Activated CD4-positive, CD25-positive, alpha-beta regulatory T cell (primary cell): ENCODE data around the gene FNBP1L.
"Not testable (repeated sequence)": the region's sequence is repeated elsewhere in the genome, so short reads cannot be mapped to it uniquely, and the experiment has no call there.

ENCODE experiments used
- DNase-seq, 4 experiments: peaks; one replicate each; lab custom pipeline; 2025; lab: John Stamatoyannopoulos, UW

Gene FNBP1L

DNA sequence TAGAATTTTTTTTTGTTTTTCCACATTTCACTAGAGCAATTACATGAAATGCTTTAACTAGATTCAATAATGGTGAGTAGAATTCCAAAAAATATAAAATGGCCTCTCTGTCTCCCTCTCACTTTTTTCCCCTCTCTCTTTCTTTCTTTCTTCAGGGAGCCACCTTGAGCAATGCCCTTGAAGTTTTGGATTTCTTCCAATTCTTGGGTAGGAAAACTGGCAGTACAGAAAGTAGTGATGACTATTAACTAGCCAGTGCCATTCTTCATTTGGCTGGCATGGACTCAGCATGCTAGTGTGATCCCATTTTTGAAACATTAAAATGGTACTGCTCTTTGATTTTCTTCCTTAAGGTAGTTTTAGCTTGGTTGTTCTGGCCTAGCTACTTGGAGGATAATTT, 4.5 kb upstream of the FNBP1L start:
- no peak for DNase-seq

DNA sequence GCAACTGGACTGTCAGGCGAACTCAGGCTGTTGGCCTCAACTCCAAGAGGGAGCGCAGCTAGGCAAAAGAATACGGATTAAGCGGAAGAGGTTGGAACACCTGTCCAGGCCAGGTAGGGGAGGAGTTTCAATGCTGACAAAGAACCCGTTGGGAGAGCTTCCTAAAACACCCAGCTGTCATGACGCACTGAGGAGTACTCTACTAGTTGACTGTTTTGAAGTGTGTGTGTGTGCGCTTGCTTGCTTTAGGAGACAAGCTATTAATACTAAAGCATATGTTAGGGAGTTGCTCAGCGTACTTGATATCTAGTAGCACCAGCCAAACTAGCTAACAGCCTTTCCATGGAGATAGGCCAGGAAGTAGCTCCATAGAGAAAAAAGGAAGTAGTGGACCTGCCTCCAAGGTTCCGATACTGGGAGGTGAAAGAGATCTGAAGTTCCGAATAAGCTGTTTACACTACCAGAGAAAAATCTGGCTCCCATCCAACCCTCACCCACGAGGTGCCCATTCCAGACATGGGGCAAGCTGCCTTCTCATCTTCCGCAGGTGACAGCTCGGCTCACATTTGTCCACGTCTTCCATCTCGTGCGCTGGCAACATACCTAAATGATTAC, 974 bp upstream of the FNBP1L start:
- DNase-seq: no peak

DNA sequence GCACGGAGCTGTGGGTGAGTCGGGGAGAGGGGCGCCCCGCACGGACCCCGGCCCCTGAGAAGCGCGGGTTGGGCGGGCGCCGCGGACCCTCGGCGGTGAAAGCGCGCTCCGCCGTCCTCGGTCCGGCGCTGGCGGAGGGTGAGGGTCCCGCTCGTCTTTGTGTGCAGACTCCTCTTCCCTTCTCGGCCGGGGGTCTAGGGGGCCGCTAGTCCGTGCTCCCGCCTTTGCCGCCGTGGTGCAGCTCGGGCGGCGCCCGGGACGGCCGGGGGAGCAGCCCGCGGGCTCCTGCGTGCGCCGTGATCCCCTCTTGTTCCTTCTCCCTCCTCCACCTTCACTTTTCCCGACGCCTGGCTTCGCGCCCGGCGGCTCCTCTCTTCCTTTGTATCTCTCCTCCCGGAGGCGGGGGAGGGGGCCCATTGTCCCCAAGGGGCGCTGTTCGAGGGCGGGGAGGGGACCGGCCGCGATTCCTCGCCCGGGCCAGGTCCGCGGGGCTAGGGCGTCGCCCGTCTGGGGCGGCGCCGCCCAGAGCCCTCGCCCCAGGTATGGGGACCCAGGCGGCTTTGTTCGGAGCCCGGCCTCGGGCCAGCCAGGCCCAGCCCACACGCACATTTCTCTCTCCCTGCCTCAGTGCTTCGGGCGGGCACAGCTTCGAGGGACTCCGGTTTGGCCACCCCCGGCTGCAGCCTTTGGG, 519 bp downstream of the FNBP1L start:
- no peak for DNase-seq

DNA sequence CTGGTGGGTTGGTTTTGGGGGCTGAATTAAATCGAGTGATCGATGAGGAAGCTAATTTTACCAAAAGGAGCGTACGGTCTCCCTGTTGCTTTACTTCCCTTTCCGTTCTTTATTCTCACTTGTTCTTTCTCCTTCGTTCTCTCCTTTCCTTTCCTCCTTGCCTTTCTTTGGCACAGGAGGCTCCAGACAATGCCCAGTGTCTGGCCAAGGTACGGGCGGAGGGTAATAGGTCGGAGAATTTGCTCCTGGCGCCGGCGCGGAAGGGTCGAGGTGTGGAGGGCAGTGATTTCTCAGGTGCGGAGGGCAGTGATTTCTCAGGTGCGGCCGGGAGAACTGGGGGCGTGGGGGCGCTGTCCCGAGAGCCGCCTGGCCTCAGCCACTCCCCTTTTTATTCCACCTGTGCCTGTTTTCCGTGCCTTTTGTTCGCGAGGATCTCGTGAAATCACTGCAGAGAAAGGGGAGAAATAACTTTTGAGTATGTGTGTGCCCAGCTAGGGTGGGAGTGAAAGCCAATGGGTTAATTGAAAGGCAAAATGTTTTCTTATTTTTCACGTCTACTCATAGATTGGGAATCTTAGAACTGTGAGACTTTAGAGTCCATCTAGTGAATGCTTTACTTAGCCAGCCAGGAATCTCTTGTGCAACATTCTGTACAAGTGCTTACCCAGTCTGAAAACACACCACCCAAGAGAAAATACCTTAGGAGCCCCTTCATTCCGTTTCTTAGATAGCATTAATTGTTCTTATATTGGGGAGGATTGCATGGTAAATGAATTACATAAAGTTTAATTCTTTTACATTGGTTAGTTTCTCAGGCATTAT, 1.3 kb downstream of the FNBP1L start:
- DNase-seq: no peak

DNA sequence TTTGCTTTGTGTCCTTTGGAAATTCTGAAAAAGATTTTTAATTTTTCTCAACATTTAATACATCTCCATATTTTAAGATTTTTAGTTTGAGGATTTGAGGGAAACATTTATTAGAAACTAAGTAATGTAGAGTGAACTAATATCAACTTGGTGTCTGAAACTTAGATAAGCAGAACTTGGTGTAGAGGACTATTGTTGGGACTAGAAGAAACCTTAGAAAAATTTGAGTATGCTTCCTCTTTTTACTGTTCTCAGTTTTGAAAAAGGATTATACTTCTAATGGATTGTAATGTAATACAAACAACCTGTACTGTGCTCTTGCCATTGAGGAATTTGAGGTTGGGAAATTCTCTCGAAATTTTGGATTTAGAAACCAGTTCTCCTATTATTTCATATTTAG, 2.4 kb downstream of the FNBP1L start:
- no peak for DNase-seq

DNA sequence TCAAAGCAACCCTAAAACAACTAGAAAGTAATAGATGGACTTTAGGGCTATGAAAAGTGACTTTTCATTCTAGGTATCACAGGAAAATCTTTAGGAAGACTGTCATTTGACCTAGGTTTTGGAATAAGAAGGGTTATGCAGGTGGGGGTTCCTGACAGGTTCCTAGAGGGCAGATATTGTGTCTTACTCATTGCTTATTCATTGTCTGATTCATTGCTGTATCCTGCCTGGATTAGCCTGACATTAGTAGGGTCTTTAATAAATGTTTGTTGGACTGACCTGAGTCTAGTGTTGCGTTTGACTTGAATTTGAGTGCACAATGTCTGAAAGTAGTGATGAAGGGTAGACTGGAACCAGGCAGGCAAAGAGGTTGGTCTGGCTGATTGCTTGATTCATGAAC, 6.0 kb downstream of the FNBP1L start:
- DNase-seq: no peak

DNA sequence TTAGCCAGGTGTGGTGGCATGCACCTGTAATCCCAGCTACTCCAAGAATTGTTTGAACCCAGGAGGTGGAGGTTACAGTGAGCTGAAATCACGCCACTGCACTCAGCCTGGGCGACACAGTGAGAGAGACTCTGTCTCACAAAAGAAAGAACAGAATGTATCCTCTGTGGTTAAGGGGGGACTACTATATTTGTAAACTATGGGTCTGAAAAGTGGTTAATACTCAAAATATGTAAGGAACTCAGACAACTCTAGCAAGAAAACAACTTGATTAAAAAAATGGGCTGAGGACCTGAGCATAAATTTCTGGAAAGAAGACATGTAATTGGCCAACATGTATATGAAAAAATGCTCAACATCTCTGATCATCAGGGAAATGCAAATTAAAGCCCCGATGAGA, 11.2 kb downstream of the FNBP1L start:
- no peak for DNase-seq

DNA sequence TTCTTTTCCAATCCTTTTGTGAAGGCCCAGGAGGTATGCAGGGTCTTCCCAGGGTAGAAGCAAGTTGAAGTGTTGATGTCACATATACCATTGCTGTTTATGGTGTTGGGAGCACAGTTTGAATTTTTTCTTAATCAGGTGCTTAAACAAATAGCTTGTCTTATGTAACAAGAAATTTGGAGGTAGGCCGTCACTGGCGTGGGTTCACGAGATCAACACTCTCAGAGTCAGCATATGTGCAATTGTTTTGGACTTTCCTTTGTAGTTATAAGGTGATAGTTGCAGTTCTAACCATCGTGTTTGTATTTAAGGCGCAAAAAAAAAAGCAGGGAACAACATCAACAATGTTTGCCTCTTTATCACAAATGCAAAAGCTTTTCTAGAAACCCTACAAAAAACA, 13.3 kb downstream of the FNBP1L start:
- DNase-seq: no peak

DNA sequence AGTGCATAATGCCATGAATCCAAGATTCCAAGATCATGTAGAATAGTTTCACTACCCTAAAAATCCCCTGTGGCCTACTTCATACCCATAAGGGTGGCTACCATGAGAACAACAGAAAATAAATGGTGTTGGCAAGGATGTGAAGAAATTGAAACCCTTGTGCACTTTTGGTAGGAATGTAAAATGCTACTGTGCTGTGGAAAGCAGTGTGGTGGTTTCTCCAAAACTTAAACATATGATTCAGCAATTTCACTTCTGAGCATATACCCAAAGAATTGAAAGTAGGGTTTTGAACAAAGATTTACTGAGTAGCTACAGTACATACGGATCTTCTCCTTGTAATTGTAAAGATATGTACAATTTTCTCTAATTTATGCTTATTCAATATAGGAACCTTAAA, 16.0 kb downstream of the FNBP1L start:
- DNase-seq: no peak

DNA sequence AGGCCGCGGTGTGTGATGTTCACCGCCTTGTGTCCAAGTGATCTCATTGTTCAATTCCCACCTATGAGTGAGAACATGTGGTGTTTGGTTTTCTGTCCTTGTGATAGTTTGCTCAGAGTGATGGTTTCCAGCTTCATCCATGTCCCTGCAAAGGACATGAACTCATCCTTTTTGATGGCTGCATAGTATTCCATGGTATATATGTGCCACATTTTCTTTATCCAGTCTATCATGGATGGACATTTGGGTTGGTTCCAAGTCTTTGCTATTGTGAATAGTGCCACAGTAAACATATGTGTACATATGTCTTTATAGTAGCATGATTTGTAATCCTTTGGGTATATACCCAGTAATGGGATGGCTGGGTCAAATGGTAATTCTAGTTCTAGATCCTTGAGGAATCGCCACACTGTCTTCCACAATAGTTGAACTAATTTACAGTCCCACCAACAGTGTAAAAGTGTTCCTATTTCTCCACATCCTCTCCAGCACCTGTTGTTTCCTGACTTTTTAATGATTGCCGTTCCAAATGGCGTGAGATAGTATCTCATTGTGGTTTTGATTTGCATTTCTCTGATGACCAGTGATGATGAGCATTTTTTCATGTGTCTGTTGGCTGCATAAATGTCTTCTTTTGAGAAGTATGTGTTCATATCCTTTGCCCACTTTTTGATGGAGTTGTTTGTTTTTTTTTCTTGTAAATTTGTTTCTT, 17.6 kb downstream of the FNBP1L start:
- DNase-seq: not testable (repeated sequence)

DNA sequence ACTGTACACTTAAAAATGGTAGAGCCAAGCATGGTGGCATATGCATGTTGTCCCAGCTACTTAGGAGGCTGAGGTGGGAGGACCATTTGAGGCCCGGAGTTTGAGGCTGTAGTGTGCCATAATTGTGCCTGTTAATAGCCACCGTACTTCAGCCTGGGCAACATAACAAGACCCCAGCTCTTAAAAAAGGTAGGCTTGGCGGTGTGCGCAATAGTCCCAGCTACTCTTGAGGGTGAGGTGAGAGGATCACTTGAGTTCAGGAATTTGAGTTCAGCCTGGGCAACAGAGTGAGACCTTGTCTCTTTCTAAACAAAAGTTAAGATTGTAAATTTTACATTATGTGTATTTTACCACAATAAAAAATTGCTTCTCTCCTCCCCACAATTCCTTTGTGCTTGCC, 19.7 kb downstream of the FNBP1L start:
- DNase-seq: no peak

DNA sequence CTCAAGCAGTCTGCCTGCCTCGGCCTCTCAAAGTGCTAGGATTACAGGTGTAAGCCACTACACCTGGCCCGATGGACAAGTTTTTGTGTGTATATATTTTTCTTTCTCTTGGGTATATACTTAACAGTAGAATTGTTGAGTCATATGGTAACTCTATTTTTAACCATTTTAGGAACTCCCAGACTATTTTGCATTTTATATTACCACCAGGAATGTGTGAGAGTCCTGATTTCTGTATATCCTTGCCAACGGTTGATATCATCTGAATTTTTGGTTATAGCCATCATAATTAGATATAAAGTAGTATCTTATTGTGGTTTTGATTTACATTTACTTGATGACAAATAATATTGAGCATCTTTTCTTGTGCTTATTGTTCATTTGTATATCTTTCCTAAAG, 20.7 kb downstream of the FNBP1L start:
- no peak for DNase-seq

DNA sequence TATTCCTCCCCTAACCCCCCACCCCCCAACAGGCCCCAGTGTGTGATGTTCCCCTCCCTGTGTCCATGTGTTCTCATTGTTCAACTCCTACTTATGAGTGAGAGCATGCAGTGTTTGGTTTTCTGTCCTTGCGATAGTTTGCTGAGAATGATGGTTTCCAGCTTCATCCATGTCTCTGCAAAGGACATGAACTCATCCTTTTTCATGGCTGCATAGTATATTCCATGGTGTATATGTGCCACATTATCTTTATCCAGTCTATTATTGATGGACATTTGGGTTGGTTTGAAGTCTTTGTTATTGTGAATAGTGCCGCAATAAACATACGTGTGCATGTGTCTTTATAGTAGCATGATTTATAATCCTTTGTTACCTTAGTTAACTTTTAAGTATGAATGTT, 21.3 kb downstream of the FNBP1L start:
- DNase-seq: not testable (repeated sequence)

DNA sequence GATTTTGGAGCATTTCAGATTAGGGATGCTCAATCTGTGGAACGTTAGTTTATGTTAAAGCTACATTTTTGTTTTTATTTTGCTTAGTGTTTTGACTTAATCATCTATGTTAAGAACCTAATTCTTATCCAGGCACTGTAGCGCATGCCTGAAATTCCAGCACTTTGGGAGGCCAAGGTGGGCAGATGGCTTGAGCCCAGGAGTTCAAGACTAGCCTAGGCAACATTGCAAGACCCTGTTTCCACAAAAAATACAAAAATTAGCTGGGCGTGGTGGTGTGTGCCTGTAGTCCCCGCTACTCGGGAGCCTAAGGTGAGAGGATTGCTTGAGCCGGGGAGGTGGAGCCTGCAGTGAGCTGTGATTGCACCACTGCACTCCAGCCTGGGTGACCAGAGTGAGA, 23.4 kb downstream of the FNBP1L start:
- DNase-seq: no peak

DNA sequence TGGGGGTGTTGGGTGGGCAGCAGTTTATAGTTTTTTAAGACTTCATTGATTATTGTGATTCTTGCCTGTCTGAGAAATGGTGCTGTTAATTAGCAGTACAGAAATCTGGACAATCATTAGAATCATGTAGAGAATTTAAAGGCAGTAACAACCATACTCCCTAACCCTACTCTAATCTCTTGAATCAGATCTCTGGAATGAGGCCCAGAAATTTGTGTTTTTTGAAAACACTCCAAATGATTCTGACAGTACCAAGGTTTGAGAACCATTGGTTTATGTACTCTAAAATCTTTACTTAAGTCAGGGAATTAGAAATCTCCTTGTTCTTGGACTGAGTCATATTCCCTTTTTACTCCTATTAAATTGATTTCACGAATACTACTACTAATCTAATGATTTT, 24.0 kb downstream of the FNBP1L start:
- DNase-seq: no peak

DNA sequence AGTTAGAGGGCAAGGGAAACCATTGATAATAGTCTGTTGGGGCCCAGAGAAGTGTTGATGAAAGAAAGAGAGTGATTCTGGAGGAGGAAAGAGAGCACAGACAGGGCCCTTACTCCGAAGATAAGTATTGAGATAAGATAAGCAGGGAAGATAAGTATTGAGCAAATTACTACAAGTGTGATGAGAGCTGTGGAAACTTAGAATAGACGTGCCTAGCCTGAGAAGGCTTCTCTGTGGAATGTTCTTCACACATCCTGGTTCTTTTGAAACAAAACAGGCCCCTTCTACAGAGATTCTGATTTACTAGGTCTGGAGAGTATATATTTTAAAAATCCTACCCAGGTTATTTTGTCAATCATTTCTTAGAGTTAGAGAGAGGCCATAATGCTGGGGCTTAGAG, 26.4 kb downstream of the FNBP1L start:
- DNase-seq: no peak

DNA sequence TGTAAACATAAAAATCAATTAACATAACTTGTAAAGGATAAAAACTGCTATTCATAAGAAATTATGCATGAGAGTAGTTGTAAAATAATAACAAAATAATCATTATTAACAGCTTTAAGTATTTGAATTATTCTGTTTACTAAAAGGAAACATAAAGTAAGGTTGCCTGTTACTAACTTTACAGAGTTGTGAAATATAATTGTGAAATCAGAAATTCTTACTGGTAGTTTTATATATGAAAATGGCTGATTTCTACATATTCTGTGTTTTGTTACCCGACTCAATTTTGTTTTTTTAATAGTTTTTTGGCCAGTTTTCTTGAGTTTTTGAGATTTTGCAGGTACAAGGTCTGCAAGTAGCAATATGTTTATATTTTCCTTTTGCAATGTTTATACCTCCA, 27.8 kb downstream of the FNBP1L start:
- DNase-seq: no peak

DNA sequence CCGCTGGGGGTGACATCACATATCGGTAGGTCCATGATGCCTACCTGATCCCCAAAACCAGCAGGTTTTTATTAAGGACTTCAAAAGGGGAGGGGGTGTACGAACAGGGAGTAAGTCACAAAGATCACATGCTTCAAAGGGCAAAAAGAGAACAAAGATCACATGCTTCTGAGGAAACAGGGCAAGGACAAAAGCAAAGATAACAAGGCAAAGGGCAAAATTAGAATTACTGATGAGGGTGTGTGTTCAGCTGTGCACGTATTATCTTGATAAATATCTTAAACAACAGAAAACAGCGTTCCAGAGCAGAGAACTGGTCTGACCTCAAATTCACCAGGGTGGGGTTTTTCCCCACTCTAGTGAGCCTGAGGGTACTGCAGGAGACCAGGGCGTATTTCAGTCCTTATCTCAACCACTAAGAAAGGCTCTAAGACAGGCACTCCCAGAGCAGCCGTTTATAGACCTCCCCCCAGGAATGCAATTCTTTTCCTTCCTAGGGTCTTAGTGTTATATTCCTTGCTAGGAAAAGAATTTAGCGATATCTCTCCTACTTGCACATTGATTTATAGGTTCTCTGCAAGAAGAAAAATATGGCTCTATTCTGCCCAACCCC, 31.3 kb downstream of the FNBP1L start:
- not testable (repeated sequence) for DNase-seq

DNA sequence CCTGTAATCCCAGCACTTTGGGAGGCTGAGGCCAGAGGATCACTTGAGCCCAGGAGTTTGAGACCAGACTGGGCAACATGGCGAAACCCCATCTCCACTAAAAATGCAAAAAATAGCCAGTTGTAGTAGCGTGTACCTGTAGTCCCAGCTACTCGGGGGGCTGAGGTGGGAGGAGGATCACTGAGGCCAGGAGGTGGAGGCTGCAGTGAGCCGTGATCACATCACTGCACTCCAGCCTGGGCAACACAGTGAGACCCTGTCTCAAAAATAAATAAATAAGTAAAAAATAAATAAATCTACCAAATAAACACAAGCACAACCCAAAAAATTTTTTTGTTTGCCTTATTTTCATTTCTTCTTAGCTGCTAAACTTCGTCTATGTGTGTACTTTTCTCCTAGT, 34.0 kb downstream of the FNBP1L start:
- not testable (repeated sequence) for DNase-seq

DNA sequence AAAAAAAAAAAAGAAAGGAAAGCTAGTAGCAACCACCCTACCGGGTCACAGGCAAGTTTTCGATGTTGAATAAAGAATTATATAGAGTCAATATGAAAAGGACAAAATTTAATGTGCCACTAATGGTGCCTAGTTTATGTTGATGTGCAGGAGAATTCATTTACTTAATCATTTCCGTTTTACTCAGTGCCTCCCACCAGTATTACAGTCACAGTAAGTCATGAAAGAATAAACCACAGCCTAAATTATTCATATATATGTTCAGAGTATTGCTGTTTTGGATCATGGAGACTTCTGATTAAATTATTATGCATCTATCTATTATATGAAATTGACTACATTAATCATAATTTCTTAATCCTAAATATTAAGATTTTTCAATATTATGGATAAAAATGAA, 35.3 kb downstream of the FNBP1L start:
- no peak for DNase-seq

DNA sequence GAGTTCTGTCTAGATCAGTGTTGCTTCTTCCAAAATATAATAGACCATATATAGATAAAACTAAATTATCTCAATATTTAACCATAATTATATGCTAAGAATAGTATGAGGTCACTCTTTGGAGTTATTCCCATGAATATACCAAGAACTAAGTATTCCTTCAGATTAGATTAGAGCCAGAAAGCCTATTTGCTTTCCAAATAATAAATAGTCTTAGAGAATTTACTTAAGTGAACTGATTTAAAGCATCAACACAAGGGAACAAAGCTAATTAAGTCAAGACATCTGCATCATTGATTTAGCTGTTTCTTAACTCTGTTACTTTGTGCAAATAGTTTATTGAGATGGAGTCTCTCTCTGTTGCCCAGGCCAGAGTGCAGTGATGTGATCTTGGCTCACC, 35.7 kb downstream of the FNBP1L start:
- no peak for DNase-seq

DNA sequence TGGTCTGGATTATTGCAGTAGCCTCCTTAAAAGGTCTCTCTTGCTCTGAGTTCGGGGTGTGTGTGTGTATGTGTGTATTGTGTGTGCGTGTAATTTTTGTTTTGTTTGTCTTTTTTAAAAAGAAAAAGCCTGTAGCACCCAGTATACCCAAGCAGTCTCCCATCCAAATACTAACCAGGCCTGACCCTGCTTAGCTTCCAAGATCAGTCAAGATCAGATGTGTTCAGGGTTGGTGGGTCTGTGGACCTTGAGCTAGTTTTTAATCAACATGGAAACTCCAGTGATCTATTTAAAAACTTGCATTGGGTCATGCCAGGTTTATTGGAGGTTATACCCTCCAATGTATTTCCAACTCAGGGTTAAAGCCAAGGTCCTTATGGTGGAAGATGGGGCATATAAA, 40.3 kb downstream of the FNBP1L start:
- no peak for DNase-seq
